Gastroesophageal sphincter (tissue), 4 donors: ENCODE measurements around the gene NEIL1. TPM values are rescaled to one million over a fixed set of nuclear protein-coding genes. Genes with fewer than 3 reads are reported as not detected.
"Not testable (repeated sequence)": the region's sequence is repeated elsewhere in the genome, so short reads cannot be mapped to it uniquely, and the experiment has no call there.

Experiments
- ATAC-seq: fragments of 150-250 bp; one replicate; pipeline ENCODE4 v1.9.1; 2016; ENCODE audit warnings: mild to moderate bottlenecking, moderate library complexity
- H3K27ac ChIP-seq, 4 donors: fragments of 200-600 bp; sonication (generic) in 3 of 4; 1 replicate in 3 of 4; 2 replicates in 1 of 4; pipeline ENCODE4 v1.5.1; 2016 to 2019
- H3K27me3 ChIP-seq: fragments of 200-600 bp; sonication (generic); one replicate; pipeline ENCODE4 v1.5.1; 2019
- H3K36me3 ChIP-seq, 2 donors: fragments of 200-600 bp; sonication (generic); one replicate each; pipeline ENCODE4 v1.5.1; 2019; ENCODE audit warnings: control low read depth in 1 of 2
- H3K4me1 ChIP-seq, 3 donors: fragments of 200-600 bp; sonication (generic); 1 replicate in 2 of 3; 2 replicates in 1 of 3; pipeline ENCODE4 v1.5.1; 2016 to 2019; ENCODE audit warnings: control low read depth in 2 of 3
- H3K4me3 ChIP-seq, 2 donors: fragments of 200-600 bp; sonication (generic); one replicate each; pipeline ENCODE4 v1.5.1; 2019; ENCODE audit warnings: mild to moderate bottlenecking in 1 of 2, moderate library complexity in 1 of 2
- H3K9me3 ChIP-seq, 3 donors: fragments of 200-600 bp; sonication (generic); one replicate each; pipeline ENCODE4 v1.5.1; 2017 to 2019; ENCODE audit warnings: control low read depth in 2 of 3
- CTCF ChIP-seq, 4 experiments: fragments of 200-600 bp in 2 of 4; fragments of 450-650 bp in 2 of 4; sonication (generic) in 1 of 4; IDR thresholded peaks; one replicate each; pipeline ENCODE4 v1.5.1; 2017 to 2019; ENCODE audit warnings: antibody characterized with exemption in 4 of 4, mild to moderate bottlenecking in 2 of 4, moderate library complexity in 2 of 4
- EP300 ChIP-seq: sonication (generic); formaldehyde crosslinking; IDR thresholded peaks from one replicate; pipeline ENCODE4 v1.6.1; 2017; ENCODE audit warnings: antibody characterized with exemption, mild to moderate bottlenecking
- POLR2A ChIP-seq, 2 donors: fragments of 450-650 bp; IDR thresholded peaks; one replicate each; pipeline ENCODE4 v1.6.1; 2017; ENCODE audit warnings: antibody characterized with exemption in 2 of 2, mild to moderate bottlenecking in 2 of 2, moderate library complexity in 1 of 2
- POLR2AphosphoS5 ChIP-seq: sonication (generic); formaldehyde crosslinking; IDR thresholded peaks from one replicate; pipeline ENCODE4 v1.6.1; 2017; ENCODE audit warnings: antibody characterized with exemption
- WGBS, 2 donors: methylation state at CpG; one replicate each; pipeline ENCODE4 v1.1.5; 2018; ENCODE audit warnings: low coverage in 1 of 2; 5-methylcytosine and 5-hydroxymethylcytosine counted together
- total RNA-seq, 4 donors: library from RNA; depleted of rRNA; stranded (reverse); fragments of >200 nt; gene quantifications; one replicate each; pipeline ENCODE4 v1.1.0, GENCODE V29; 2016

The NEIL1 gene
- total RNA-seq = 10 to 100 TPM in 3 of 4 donors, 1 to 10 TPM in 1; 8.7 to 47.8 (median 28.9) TPM

GRCh38 chr15:75346796-75347221 is at the start of gene NEIL1:
TSS of gene NEIL1 (plus strand) at chr15:75347039. CDS start at chr15:75348906, 1,867 bp downstream.
- 32 to 41% methylated on average over 17 to 20 of the region's 20 CpGs for WGBS, 2 donors
- Histone ChIP-seq H3K36me3 (no peaks in the 10 kb centered on the region), H3K4me3 (peak within 1 kb of the TSS; percentile 86 to 97), H3K4me1 (peaks cover 0 to 44% (median 14%) of the 10 kb centered on the region in 3 donors), H3K27me3 (no peaks in the 10 kb centered on the region), H3K9me3 (no peaks in the 10 kb centered on the region), H3K27ac (peak within 1 kb of the TSS; percentile 8 to 80 (median 74))
- TF ChIP-seq POLR2A (IDR thresholded peaks at IDR 0.05) = no peak
- TF ChIP-seq CTCF (IDR thresholded peaks at IDR 0.05) = no peak
- TF ChIP-seq POLR2AphosphoS5 = no peak
- TF ChIP-seq EP300 = no peak
- ATAC-seq = no peak

GRCh38 chr15:75298541-75299310 is 48.1 kb upstream of the NEIL1 start:
- not testable (repeated sequence) for H3K27me3 ChIP-seq, H3K4me3 ChIP-seq, H3K36me3 ChIP-seq, H3K27ac ChIP-seq, H3K9me3 ChIP-seq, H3K4me1 ChIP-seq
- no CpG with 5 or more reads among the region's 13 CpGs for WGBS, 2 donors
- ATAC-seq = peak; percentile 41

GRCh38 chr15:75299311-75299688 is 47.5 kb upstream of the NEIL1 start:
- peak in 3 of 4 experiments; percentile 22 to 62 (median 28) for TF ChIP-seq CTCF (IDR thresholded peaks at IDR 0.05)
- no CpG with 5 or more reads among the region's 6 CpGs for WGBS, 2 donors
- peak; percentile 73 for ATAC-seq
- not testable (repeated sequence) for H3K36me3 ChIP-seq, H3K9me3 ChIP-seq, H3K27ac ChIP-seq, H3K4me3 ChIP-seq, H3K4me1 ChIP-seq
- H3K27me3 ChIP-seq = peaks cover 10% of the 10 kb centered on the region

- H3K27me3 ChIP-seq = peaks cover 16% of the 10 kb centered on the region
- H3K4me3 ChIP-seq, H3K4me1 ChIP-seq, ATAC-seq, H3K27ac ChIP-seq, H3K9me3 ChIP-seq, H3K36me3 ChIP-seq: not testable (repeated sequence)
- WGBS, 2 donors = 28 to 64% methylated on average over 3 to 5 of the region's 6 CpGs
Observed at GRCh38 chr15:75300026-75300425, 46.8 kb upstream of the NEIL1 start.

- Histone ChIP-seq H3K4me3 (no peak overlapping the region), H3K9me3 (no peaks in the 10 kb centered on the region), H3K36me3 (no peaks in the 10 kb centered on the region), H3K4me1 (no peaks in the 10 kb centered on the region), H3K27ac (no peak overlapping the region), H3K27me3 (peaks cover 32% of the 10 kb centered on the region)
- WGBS, 2 donors = no CpG with 5 or more reads among the region's 9 CpGs
- ATAC-seq = no peak
- TF ChIP-seq EP300 (no peak), POLR2AphosphoS5 (no peak), POLR2A (IDR thresholded peaks at IDR 0.05) (no peak), CTCF (IDR thresholded peaks at IDR 0.05) (no peak)
Observed at GRCh38 chr15:75302318-75302717, 44.5 kb upstream of the NEIL1 start.

- H3K4me3 ChIP-seq, H3K4me1 ChIP-seq, ATAC-seq, H3K36me3 ChIP-seq, H3K27ac ChIP-seq, H3K9me3 ChIP-seq: not testable (repeated sequence)
- peaks cover 36% of the 10 kb centered on the region for H3K27me3 ChIP-seq
- WGBS, 2 donors = 71% methylated on average over 2 of the region's 4 CpGs; no CpG with 5 or more reads in 1 of the 2 donors
Observed at GRCh38 chr15:75302753-75303152, 44.1 kb upstream of the NEIL1 start.
